ENCODE data around the gene PLPP3. TPM values are rescaled to one million over a fixed set of nuclear protein-coding genes. Genes with fewer than 3 reads are reported as not detected.

The PLPP3 gene
- total and polyA plus RNA-seq, 2 experiments from 2014 or later = 41.9 to 61.9 TPM

- no peak for TF ChIP-seq ZNF462 (CRISPR knock-in tag; IDR thresholded peaks at IDR 0.05)
Measured at GRCh38 chr1:56562891-56563452, 16.4 kb downstream of the PLPP3 start (continued).

- Histone ChIP-seq H3K4me1 (ENCODE audit: insufficient read depth) (peaks cover 93% of the 10 kb centered on the region), H3K27ac (ENCODE audit: low read depth) (peak overlapping the region; percentile 53), H3K36me3 (ENCODE audit: insufficient read depth) (no peaks in the 10 kb centered on the region), H3K9me2 (ENCODE audit: insufficient read depth) (no peaks in the 10 kb centered on the region), H2AFZ (no peak overlapping the region), H3K27me3 (ENCODE audit: insufficient read depth) (no peaks in the 10 kb centered on the region), H3F3A (replicated peaks; ENCODE audit: low read depth) (peaks cover 6% of the 10 kb centered on the region; the same call in 1 of the 2 replicates), H3K4me2 (peak overlapping the region; percentile 27; the same call in 1 of the 2 replicates), H4K20me1 (replicated peaks; ENCODE audit: insufficient read depth) (peaks cover 15% of the 10 kb centered on the region), H3K79me2 (replicated peaks; ENCODE audit: insufficient read depth) (peaks cover 99% of the 10 kb centered on the region), H3K4me3 (no peak overlapping the region)
- H3K27ac Mint-ChIP-seq = no peak overlapping the region
- H3K9me3 Mint-ChIP-seq = no peaks in the 10 kb centered on the region
- DNase-seq (ENCODE audit: low spot score) (no peak), ATAC-seq (no peak)
- H3K4me1 Mint-ChIP-seq = peaks cover 70% of the 10 kb centered on the region
- peaks cover 3% of the 10 kb centered on the region for H3K27me3 Mint-ChIP-seq (ENCODE audit: insufficient read depth, low read depth, poor library complexity)
- H3K36me3 Mint-ChIP-seq (ENCODE audit: low read depth) = peaks cover 3% of the 10 kb centered on the region; the same call in 1 of the 3 replicates
- H3K4me3 Mint-ChIP-seq = no peak overlapping the region
- TF ChIP-seq POLR2AphosphoS5 (IDR thresholded peaks at IDR 0.05; ENCODE audit: low read depth) = no peak
- TF ChIP-seq NANOG (IDR thresholded peaks at IDR 0.05; ENCODE audit: borderline replicate concordance) = no peak
- no peak for TF ChIP-seq CTCF (conservative IDR thresholded peaks at IDR 0.05; ENCODE audit: low read depth in 2 of 2)
- no peak for TF ChIP-seq JUNB (IDR thresholded peaks at IDR 0.05; ENCODE audit: unreplicated experiment)
- TF ChIP-seq ZNF114 (CRISPR knock-in tag; IDR thresholded peaks at IDR 0.05) = no peak
- TF ChIP-seq STAT1 (IDR thresholded peaks at IDR 0.05; ENCODE audit: unreplicated experiment) = no peak
- no peak for TF ChIP-seq ZNF331 (CRISPR knock-in tag; IDR thresholded peaks at IDR 0.05; ENCODE audit: low read depth)
- no peak for TF ChIP-seq EZH2 (IDR thresholded peaks at IDR 0.05; ENCODE audit: low read depth, unreplicated experiment)
- TF ChIP-seq CREB1 (CRISPR knock-in tag; IDR thresholded peaks at IDR 0.05; ENCODE audit: low read depth) = no peak
- no peak for TF ChIP-seq EZH2phosphoT487 (IDR thresholded peaks at IDR 0.05; ENCODE audit: unreplicated experiment)
- no peak for TF ChIP-seq ETS1 (IDR thresholded peaks at IDR 0.05)
Measured at GRCh38 chr1:56561227-56562019, 17.9 kb downstream of the PLPP3 start.
